ENCODE measurements around the gene TMPRSS7. TPM values are rescaled to one million over a fixed set of nuclear protein-coding genes. Genes with fewer than 3 reads are reported as not detected.
"Not testable (repeated sequence)": the region's sequence is repeated elsewhere in the genome, so short reads cannot be mapped to it uniquely, and the experiment has no call there.

TMPRSS7 gene
- total and polyA plus RNA-seq, 10 donors, result not detected

DNA sequence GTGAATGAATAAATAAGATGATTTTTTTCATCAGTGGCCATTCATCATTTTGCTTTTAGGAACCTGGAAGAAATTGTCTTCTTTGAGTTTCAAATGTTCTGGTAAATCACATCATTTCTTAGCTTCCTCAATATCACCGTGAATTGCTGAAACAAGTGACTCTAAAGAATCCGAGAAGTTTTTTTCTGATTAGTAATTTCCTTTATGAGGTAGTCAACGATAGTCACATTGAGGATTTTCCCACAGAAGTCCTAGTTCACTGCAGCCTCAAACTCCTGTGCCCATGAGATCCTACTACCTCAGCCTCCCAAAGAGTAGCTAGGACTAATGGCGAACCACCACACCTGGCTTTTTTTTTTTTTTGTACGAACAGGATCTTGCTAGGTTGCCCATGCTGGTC is 3.6 kb upstream of the TMPRSS7 start:
- no peak for TF ChIP-seq POLR2AphosphoS5 (IDR thresholded peaks at IDR 0.05)
- no peak for TF ChIP-seq POLR2A (IDR thresholded peaks at IDR 0.05)
- TF ChIP-seq, protein P1, sequence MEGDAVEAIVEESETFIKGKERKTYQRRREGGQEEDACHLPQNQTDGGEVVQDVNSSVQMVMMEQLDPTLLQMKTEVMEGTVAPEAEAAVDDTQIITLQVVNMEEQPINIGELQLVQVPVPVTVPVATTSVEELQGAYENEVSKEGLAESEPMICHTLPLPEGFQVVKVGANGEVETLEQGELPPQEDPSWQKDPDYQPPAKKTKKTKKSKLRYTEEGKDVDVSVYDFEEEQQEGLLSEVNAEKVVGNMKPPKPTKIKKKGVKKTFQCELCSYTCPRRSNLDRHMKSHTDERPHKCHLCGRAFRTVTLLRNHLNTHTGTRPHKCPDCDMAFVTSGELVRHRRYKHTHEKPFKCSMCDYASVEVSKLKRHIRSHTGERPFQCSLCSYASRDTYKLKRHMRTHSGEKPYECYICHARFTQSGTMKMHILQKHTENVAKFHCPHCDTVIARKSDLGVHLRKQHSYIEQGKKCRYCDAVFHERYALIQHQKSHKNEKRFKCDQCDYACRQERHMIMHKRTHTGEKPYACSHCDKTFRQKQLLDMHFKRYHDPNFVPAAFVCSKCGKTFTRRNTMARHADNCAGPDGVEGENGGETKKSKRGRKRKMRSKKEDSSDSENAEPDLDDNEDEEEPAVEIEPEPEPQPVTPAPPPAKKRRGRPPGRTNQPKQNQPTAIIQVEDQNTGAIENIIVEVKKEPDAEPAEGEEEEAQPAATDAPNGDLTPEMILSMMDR (IDR thresholded peaks at IDR 0.05 in 8 of 11, conservative IDR thresholded peaks at IDR 0.05 in 3 of 11), result no peak

DNA sequence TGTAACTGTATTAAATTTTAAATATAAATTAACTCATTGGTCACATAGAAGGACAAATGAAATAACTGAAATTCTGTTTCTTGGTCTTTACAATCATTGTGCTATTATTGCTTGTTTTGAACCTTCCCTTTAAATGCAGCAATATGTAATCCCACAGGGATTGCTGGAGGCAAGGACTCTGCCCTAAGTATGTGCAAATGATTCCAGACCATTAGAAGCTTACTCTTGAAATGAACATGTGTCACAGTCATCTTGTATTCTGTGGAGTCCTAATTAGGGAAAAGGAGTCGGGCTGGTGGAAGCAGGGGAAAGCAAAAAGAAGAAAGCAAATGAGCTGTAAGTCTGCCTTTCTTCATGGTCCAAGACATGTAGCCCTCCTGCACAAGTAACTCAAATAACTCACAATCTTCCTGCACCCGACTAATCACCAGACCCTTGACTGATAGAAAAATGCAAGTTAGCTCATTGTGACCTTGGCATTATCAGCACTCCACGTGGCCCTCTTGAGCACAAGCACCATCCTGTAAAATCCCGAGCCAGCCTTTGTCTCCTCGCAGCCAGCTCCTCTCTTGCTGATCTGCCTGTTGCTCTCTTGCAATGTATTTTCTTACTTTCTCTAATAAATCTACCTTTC is 2.3 kb upstream of the TMPRSS7 start:
- intact Hi-C loops (cut with DNase I; ENCODE audit: low total_unique reads), result no loop called here
- Histone ChIP-seq H3K27ac (no peak overlapping the region), H3K36me3 (no peaks in the 10 kb centered on the region), H3K4me3 (no peak overlapping the region), H3K9me3 (peaks cover 0 to 2% (median 0%) of the 10 kb centered on the region in 8 donors), H3K27me3 (replicated peaks in 1 of 7) (no peaks in the 10 kb centered on the region), H3K4me1 (no peaks in the 10 kb centered on the region)
- no peak for DNase-seq
- TF ChIP-seq, protein P1 (IDR thresholded peaks at IDR 0.05 in 8 of 11, conservative IDR thresholded peaks at IDR 0.05 in 3 of 11), result no peak
- TF ChIP-seq POLR2A (IDR thresholded peaks at IDR 0.05) (no peak), POLR2AphosphoS5 (IDR thresholded peaks at IDR 0.05) (no peak)
- WGBS, 5 donors, result 64 to 77% (median 73%) methylated on average over 5 of the region's 5 CpGs

More for the DNA sequence above, 3.6 kb upstream of the TMPRSS7 start:
- no peak overlapping the region for H3K4me3 ChIP-seq
- WGBS, 5 donors, result 90 to 95% (median 91%) methylated on average over 5 of the region's 5 CpGs
- H3K4me1 ChIP-seq, result no peaks in the 10 kb centered on the region
- no peaks in the 10 kb centered on the region for H3K36me3 ChIP-seq
- no peak for DNase-seq
- H3K27me3 ChIP-seq (replicated peaks in 1 of 7), result no peaks in the 10 kb centered on the region
- no peaks in the 10 kb centered on the region for H3K9me3 ChIP-seq
- intact Hi-C loops (cut with DNase I; ENCODE audit: low total_unique reads), result no loop called here
- no peak overlapping the region for H3K27ac ChIP-seq

DNA sequence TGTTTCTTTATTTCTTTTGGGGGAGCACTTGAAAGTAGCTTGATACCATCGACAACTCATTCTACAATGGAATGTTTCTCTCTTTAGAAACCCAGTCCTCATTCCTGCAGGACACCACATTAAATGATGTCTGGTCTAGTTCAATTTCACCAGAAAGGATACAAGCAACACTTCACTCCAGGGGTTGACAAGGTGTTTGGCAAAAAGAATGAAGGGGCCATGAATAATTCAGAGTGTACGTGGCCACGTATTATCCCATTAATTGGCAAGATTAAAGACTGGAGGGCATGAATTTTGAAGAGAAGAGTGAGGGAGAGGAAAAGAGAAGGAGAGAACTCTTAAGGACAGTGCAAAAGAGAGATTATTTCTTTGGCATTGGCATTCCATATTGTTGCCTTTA is 705 bp downstream of the TMPRSS7 start:
- Histone ChIP-seq H3K9me3 (peaks cover 0 to 7% (median 0%) of the 10 kb centered on the region in 8 donors), H3K4me3 (no peak overlapping the region), H3K27ac (no peak overlapping the region), H3K4me1 (no peaks in the 10 kb centered on the region), H3K27me3 (replicated peaks in 1 of 7) (no peaks in the 10 kb centered on the region), H3K36me3 (no peaks in the 10 kb centered on the region)
- intact Hi-C loops (cut with DNase I; ENCODE audit: low total_unique reads), result no loop called here
- WGBS, 5 donors, result 74 to 97% (median 91%) methylated on average over 3 of the region's 3 CpGs
- TF ChIP-seq, protein P1 (IDR thresholded peaks at IDR 0.05 in 8 of 11, conservative IDR thresholded peaks at IDR 0.05 in 3 of 11), result no peak
- no peak for TF ChIP-seq POLR2A (IDR thresholded peaks at IDR 0.05)
- TF ChIP-seq POLR2AphosphoS5 (IDR thresholded peaks at IDR 0.05), result no peak
- DNase-seq, result no peak

DNA sequence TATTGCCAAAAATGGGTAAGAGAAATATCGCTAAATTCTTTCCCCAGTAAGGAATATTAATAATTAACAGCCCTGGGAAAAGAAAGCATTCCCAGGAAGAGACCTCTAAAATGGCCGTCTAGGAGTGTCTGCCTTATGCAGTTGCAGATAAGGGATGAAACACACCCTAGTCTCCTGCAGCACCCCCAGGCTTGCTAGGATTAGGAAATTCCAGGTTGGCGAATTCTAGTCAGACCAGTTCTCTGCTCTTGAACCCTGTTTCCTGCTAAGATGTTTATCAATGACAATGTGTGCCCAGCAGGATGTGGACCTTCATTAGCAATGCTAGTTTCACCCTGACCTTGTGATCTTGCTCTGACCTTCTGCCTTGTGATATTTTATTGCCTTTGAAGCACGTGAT is 2.7 kb downstream of the TMPRSS7 start:
- 53 to 69% (median 63%) methylated on average over 4 of the region's 4 CpGs for WGBS, 5 donors

More for the DNA sequence above, 2.7 kb downstream of the TMPRSS7 start:
- H3K9me3 ChIP-seq; H3K4me1 ChIP-seq; H3K4me3 ChIP-seq; H3K27ac ChIP-seq; intact Hi-C loops (cut with DNase I; ENCODE audit: low total_unique reads); DNase-seq; H3K36me3 ChIP-seq; H3K27me3 ChIP-seq (replicated peaks in 1 of 7): not testable (repeated sequence)
